HUES6 (cell line): ENCODE measurements around the gene ITGA2B.
"Not testable (repeated sequence)": the region's sequence is repeated elsewhere in the genome, so short reads cannot be mapped to it uniquely, and the experiment has no call there.

ENCODE experiments used
- H3K27ac ChIP-seq: 2 replicates; pipeline ENCODE4 v1.7.0; 2013; ENCODE audit warnings: low read depth, mild to moderate bottlenecking, low read length, inconsistent platforms
- H3K27me3 ChIP-seq: 2 replicates; pipeline ENCODE4 v1.6.1; 2013; ENCODE audit warnings: low read length; ENCODE audit not compliant: control insufficient read depth, insufficient read depth
- H3K36me3 ChIP-seq: 2 replicates; pipeline ENCODE4 v1.6.1; 2013; ENCODE audit warnings: low read length; ENCODE audit not compliant: control insufficient read depth, insufficient read depth
- H3K4me1 ChIP-seq: 2 replicates; pipeline ENCODE4 v1.6.1; 2013; ENCODE audit warnings: low read length; ENCODE audit not compliant: control insufficient read depth, insufficient read depth
- H3K4me3 ChIP-seq: 2 replicates; pipeline ENCODE4 v1.5.1; 2013; ENCODE audit warnings: low read depth, low read length
- H3K9ac ChIP-seq: one replicate; pipeline ENCODE4 v1.6.1; 2013; ENCODE audit warnings: mild to moderate bottlenecking, low read length
- H3K9me3 ChIP-seq: 2 replicates; pipeline ENCODE4 v1.6.1; 2013; ENCODE audit warnings: low read depth, low read length; ENCODE audit not compliant: control insufficient read depth, insufficient read depth

Gene ITGA2B

GRCh38 chr17:44334727-44335126, 54.7 kb downstream of the ITGA2B start:
- no peak overlapping the region for H3K27ac ChIP-seq

GRCh38 chr17:44334315-44334714, 55.1 kb downstream of the ITGA2B start:
- Histone ChIP-seq H3K27ac (no peak overlapping the region), H3K9me3 (no peaks in the 10 kb centered on the region), H3K9ac (no peak overlapping the region), H3K4me1 (peaks cover 14% of the 10 kb centered on the region; the same call in 1 of the 2 replicates), H3K4me3 (no peak overlapping the region), H3K36me3 (no peaks in the 10 kb centered on the region), H3K27me3 (no peaks in the 10 kb centered on the region)

More at GRCh38 chr17:44334727-44335126, 54.7 kb downstream of the ITGA2B start:
- H3K36me3 ChIP-seq: no peaks in the 10 kb centered on the region
- peaks cover 14% of the 10 kb centered on the region; the same call in 1 of the 2 replicates for H3K4me1 ChIP-seq
- no peaks in the 10 kb centered on the region for H3K9me3 ChIP-seq
- H3K9ac ChIP-seq: no peak overlapping the region
- no peaks in the 10 kb centered on the region for H3K27me3 ChIP-seq
- H3K4me3 ChIP-seq: no peak overlapping the region

DNA sequence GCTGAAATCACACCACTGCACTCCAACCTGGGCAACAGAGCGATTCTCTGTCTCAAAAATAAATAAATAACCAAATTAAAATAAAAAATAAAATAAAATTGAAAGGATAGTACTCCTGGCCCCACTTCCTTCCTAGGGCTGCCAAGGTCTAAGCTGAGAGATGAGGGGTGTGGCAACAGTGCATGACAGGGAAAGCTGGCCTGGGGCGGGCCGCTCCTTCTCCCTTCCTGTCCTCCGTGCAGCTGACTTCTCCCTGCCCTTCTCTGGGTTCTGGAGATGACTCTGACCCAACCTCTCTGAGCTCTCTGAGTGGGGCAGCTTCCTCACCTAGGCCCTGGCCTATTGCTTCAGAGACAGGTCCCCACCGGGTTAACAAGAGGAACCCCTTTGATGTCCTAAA, 56.1 kb downstream of the ITGA2B start:
- no peak overlapping the region for H3K9ac ChIP-seq
- no peaks in the 10 kb centered on the region for H3K27me3 ChIP-seq
- no peak overlapping the region for H3K4me3 ChIP-seq
- peaks cover 10% of the 10 kb centered on the region; the same call in 1 of the 2 replicates for H3K4me1 ChIP-seq
- H3K27ac ChIP-seq: no peak overlapping the region
- H3K9me3 ChIP-seq: no peaks in the 10 kb centered on the region
- no peaks in the 10 kb centered on the region for H3K36me3 ChIP-seq

GRCh38 chr17:44331249-44331760, 58.1 kb downstream of the ITGA2B start:
- Histone ChIP-seq H3K9ac (no peak overlapping the region), H3K36me3 (no peaks in the 10 kb centered on the region), H3K9me3 (no peaks in the 10 kb centered on the region), H3K4me3 (no peak overlapping the region), H3K4me1 (peaks cover 9% of the 10 kb centered on the region; the same call in 1 of the 2 replicates), H3K27me3 (no peaks in the 10 kb centered on the region), H3K27ac (no peak overlapping the region)

GRCh38 chr17:44330263-44330662, 59.2 kb downstream of the ITGA2B start:
- H3K9me3 ChIP-seq, H3K9ac ChIP-seq, H3K36me3 ChIP-seq, H3K27ac ChIP-seq, H3K4me3 ChIP-seq, H3K4me1 ChIP-seq, H3K27me3 ChIP-seq: not testable (repeated sequence)

GRCh38 chr17:44329516-44329915, 59.9 kb downstream of the ITGA2B start:
- H3K4me3 ChIP-seq, H3K4me1 ChIP-seq, H3K9ac ChIP-seq, H3K27ac ChIP-seq, H3K27me3 ChIP-seq, H3K36me3 ChIP-seq, H3K9me3 ChIP-seq: not testable (repeated sequence)

- H3K9me3 ChIP-seq: no peaks in the 10 kb centered on the region
- no peak overlapping the region for H3K9ac ChIP-seq
- H3K4me3 ChIP-seq: no peak overlapping the region
- H3K27ac ChIP-seq: no peak overlapping the region
- H3K27me3 ChIP-seq: peaks cover 5% of the 10 kb centered on the region; the same call in 1 of the 2 replicates
- H3K36me3 ChIP-seq: no peaks in the 10 kb centered on the region
- no peaks in the 10 kb centered on the region for H3K4me1 ChIP-seq
Measured at GRCh38 chr17:44327715-44328449, 61.6 kb downstream of the ITGA2B start.

DNA sequence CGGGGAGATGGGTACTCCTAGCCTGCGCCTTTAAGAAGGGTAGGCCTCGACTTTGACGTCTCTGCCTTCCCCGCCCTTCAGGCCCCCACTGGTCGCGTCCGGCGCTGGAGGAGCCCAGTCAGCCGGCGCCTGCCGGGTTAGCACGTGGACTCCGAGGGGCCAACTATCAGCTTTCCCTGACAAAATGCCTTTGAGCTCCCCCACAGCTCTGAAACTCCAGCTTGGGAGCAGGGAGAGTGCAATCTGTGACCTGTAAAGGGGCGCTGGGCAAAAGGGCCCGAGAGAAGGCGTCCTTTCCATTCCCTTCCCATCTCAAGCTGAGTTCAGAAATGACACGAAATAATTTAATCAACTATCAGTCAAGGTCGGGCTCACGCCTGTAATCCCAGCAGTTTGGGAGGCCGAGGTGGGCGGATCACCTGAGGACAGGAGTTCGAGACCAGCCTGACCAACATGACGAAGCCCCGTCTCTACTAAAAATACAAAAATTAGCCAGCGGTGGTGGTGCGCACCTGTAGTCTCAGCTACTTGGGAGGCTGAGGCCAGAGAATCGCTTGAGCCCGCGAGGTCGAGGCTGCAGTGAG, 62.5 kb downstream of the ITGA2B start:
- H3K4me3 ChIP-seq: no peak overlapping the region
- no peaks in the 10 kb centered on the region for H3K9me3 ChIP-seq
- peaks cover 7% of the 10 kb centered on the region for H3K36me3 ChIP-seq
- H3K4me1 ChIP-seq: no peaks in the 10 kb centered on the region
- H3K27me3 ChIP-seq: peaks cover 5% of the 10 kb centered on the region; the same call in 1 of the 2 replicates
- H3K9ac ChIP-seq: no peak overlapping the region
- no peak overlapping the region for H3K27ac ChIP-seq

DNA sequence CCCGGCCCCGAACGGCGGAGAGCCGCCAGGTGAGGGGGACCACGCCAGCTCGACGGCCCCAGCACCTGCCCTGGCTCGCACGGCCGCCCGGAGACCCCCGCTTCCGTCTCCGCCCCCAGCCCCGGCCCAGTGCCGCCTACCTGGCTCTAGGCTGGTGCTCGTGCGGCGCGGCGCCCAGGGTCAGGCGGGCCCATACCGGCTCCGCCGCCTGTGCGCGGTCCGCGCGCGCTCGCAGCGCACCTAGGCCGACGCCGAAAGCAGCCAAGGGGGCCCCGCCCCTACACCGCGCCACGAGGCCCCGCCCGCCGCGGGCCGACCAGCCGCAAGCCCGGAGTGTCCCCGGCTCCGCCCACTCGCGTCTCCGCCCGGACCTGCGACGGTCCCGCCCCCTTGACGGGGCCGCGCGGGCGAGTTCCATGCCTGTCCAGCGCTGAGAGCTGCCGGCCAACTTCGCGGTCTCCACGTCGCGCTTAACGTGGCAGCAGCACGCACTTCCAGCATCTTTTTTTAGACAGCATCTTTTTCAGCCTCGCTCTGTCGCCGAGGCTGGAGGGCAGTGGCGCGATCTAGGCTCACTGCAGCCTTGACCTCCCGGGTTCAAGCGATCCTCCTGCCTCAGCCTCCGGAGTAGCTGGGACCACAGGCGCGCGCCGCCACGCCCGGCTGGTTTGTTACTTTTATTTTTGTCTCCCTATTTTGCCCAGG, 64.7 kb downstream of the ITGA2B start, which contains the start of gene SLC25A39:
SLC25A39 (minus strand) TSS at position 253 of the 705 bp plus-strand sequence. CDS start 1,261 bp downstream, outside the sequence.
- no peaks in the 10 kb centered on the region for H3K9me3 ChIP-seq
- peaks cover 29% of the 10 kb centered on the region for H3K36me3 ChIP-seq
- H3K27ac ChIP-seq: peak within 1 kb of the TSS; percentile 72; the same call in 1 of the 2 replicates
- H3K27me3 ChIP-seq: peaks cover 5% of the 10 kb centered on the region; the same call in 1 of the 2 replicates
- H3K4me1 ChIP-seq: no peaks in the 10 kb centered on the region; the same call in 1 of the 2 replicates
- H3K9ac ChIP-seq: peak within 1 kb of the TSS; percentile 87
- peak within 1 kb of the TSS; percentile 93 for H3K4me3 ChIP-seq

GRCh38 chr17:44324092-44324570, 65.3 kb downstream of the ITGA2B start:
- H3K27ac ChIP-seq: peak overlapping the region; percentile 62; the same call in 1 of the 2 replicates

More at GRCh38 chr17:44324092-44324570, 65.3 kb downstream of the ITGA2B start:
- peak overlapping the region; percentile 93 for H3K4me3 ChIP-seq
- no peaks in the 10 kb centered on the region for H3K9me3 ChIP-seq
- H3K4me1 ChIP-seq: no peaks in the 10 kb centered on the region; the same call in 1 of the 2 replicates
- peak overlapping the region; percentile 87 for H3K9ac ChIP-seq
- peaks cover 33% of the 10 kb centered on the region for H3K36me3 ChIP-seq
- peaks cover 5% of the 10 kb centered on the region; the same call in 1 of the 2 replicates for H3K27me3 ChIP-seq
